HG03520 (cell line): Measurements from ENCODE around the gene LAMA5.

Source experiments
- ATAC-seq: cut with Tn5 transposase; IDR thresholded peaks from one replicate; pipeline ENCODE4 v1.9.1; 2021; ENCODE audit warnings: mild to moderate bottlenecking, moderate library complexity; ENCODE audit not compliant: unreplicated experiment

LAMA5 gene

DNA sequence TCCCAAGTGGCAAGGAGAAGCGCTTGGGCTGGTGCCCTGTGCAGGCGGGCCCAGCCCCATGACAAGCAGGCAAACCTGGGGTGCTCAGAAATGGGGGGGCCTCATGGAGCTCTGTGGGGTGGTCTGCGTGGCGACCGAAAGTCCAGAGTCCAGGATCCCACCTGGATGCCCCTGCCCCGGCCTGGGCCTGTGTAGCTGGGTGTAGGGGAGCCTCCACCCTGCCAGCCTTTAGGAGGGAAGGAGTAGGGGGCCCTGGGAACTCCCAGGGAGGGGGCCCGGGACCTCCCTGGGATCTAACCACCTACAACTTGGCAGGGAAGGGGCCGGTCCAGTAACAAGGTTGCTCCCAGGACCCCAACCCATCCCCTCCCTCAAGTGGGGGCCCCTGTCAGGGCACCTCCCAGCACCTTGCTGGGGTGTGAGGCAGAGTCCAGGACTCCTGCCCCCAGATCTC, 4.5 kb upstream of the LAMA5 start:
- no peak for ATAC-seq

DNA sequence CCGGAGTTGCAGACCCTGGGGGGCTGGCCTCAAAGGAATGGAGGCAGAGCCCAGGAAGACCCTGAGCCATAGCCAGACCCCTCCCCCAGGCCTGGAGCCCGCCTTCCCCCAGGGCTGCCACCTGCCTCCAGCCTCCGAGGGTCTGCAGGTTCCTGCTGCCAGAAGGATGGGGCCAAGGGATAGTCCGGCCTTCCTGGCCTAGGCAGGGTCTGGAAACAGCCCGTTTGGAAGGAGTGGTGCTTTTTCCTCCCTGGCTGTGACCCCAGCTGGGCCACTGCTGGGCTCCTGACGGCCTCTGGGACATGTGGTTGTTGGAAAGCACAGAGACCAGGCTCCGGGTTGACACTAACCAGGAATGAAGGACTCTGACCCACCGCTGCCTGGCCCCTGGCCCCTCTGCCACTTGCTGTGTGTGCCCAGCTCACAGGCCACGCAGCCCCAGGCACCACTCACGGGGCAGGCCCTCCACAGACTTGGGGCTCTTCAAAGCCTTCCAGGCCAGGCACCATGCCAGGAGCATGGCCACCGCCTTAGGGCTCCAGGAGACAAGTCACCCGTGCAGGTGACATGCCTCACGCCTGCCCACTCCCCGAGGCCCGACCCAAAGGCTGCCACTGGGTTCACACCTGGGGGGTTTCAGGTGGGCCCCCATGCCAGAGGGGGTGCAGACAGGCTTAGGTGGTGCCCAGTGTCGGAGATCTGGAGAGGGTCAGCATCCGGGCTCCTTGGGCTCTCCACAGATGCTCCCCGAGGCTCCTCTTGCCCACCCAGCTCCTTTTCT, 3.9 kb upstream of the LAMA5 start:
- ATAC-seq, result no peak

DNA sequence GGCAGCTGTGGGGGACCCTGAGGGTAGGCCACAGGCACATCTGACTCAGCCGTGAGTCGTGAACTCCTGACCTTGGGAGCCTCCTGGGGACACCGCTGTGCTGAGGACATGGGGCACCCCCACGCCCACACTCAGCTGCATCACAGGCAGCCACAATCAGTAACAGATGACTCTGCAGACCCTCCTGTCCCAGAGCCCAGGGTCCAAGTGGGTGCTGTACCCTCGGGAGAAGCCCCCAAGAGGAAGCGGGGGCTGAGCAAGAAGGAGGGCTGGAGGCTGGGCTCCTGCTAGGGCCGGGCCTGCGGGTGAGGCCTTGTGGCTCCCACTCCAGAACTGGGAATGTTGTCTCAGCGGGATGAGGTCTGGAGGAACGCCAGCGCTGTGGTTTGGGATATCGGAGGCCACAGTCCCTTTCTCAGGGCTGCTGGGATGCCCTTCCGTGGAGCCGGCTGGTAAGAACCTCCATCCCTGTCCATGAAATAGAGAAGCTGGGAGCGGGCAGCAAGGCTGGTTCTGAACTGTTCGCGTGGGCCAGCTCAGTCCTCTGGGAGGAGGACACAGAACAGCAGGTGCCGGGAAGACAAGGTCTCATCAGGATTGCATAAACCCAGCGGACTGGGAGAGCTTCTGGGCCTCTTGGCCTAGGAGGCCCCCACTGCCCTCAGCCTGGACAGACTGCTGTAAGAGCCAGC, 3.1 kb upstream of the LAMA5 start:
- no peak for ATAC-seq

DNA sequence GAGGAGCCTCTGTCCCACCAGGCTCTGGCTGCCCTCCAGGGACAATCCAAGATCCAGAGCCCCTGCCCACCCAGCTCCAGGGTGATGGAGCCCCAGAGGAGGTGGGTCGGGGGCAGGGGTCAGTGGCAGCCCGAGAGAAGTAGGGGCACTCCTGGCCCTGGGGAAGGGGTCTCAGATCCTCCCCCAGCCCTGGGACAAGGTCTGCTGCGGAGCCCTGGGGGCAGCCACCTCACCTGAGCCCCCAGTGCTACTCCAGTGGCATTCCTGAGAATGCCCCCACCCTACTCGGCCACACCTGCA, 2.7 kb upstream of the LAMA5 start:
- ATAC-seq, result no peak

DNA sequence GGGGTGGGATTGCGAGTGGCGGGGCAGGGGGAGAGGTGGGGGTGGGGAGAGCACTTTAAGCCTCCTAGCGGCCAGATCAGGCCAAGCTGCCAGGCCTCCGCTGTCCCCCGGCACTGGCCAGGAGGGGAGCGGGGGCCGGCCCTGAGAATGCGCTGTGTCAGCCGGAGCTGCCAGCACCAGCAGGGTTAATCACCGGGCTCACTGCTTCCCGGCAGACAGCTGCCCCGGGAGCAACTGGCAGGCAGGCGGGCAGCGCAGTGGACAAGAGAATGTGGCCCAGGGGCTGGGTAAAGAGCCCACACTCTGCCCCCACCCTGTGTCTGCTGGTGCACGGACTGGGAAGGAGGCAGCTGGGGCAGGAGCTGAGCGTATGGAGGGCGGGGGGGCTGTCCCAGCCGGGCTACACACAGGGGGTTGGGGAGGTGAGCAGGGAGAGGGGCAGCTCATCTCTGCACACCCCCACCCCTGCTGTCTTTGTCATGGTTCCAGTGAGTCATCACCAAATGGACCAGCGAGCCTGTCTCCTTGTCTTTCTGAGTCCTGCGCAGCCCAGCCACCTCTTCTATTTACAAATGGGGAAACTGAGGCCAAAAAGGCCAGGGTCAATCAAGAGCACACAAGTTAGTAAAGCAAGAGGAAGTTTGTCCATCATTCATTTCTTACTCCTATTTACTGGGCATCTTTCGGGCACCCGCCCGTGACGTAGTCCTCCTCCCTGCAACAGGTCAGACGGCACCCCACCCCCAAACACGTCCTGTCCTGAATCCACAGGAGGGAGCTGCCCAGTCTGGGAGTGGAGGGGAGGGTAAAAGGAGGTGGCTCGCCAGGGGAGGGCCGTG, 2.1 kb upstream of the LAMA5 start:
- no peak for ATAC-seq

DNA sequence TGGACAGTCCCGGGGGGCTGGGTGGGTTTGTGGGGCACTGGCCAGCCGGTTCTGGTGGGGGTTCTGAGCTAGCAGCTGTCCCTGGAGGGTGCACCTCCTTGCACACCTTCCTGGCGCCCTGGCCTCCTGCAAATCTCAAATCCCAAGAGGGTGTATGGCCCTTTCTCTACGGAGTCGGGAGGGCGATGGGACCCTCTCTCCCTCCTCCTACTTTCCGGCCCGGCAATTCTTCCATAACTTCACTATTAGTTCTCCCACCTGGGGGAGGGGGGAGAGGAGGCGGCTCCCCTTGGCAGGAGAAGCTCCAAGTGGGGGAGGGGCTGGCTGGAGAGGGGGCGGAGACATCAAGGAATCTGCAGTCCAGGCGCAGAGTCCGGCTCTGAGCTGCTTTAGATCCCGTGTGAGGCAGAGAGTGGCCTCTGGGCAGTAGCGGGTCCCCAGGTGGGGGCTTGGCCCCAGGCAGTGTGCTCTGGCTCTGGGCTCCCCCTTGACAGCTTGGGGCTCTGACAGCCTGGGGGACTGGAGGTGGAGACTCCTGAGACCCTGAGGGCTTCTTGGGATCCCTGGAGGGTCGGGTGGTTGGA, 1.4 kb upstream of the LAMA5 start:
- no peak for ATAC-seq

DNA sequence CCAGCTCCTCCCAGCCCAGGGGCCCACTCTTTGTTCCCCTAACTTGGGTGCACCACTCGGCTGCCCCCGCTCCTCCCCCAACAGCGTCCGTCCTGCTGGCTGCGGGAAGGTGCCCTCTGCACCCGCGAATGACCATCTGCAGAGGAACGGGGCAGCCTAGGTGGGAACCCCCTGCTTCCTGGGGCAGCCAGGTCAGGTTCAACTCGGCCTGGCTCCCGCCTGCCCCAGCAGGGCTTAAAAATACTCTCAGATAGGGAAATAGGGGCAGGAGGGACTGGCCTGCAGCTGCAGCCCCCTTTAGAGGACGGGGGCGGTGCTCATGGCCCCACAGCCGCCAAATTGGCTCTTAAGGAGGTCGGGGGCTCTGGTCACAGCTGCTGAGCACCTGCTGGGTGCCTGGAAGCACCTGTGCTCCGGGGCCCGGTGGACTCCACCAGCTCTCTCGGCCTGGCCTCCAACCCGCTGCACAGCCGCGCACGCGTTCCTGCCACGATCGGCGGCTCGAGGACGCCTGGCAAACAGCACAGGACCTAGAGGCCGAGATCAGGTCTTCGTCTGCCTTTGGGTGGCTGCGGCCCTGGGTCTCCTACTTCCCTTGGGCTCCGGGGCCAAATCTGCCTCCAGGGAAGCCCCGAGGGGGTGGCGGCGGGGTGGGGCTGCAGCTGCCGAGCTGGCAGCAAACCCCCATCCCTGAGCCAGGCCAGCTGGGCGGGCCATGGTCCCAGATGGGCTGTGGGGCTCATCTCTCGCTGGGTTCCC, 700 bp upstream of the LAMA5 start:
- ATAC-seq, result no peak

DNA sequence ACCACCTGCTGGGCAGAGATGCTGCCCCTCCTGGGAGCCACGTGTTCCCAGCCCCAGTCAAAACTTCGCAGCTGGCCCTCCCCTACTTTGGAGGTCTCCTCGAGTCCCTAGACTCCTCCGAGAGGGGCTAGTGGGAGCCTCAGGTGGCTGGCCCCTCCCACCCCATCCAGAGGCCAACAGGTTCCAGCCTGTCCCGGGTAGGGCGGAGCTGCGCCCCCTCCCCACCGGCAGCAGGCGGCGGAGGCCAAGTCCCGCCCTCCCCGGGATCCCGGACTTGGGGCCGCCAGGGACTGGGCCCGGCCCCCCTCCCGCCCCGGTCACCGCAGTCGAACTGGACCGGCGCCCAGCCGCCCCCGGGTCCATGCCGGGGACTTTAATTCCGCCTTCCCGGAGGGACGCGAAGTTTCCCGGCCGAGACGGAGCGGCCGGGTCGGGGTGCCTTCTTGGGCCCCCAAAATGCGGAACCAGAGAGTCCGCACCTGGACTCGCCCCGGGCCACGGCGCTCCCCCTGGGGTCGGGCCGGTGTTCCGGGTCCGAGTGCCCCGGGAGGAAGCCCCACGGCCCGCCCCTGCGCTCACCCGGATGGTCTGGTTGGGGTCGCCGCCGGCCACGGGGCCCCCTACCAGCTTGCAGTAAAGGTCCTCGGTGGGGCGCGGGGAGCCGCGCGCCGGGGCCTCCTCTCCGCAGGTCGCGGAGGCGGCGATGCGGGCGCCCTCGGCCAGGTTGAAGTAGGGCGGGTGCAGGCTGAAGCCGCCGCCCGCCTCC, 559 bp downstream of the LAMA5 start:
- ATAC-seq, result no peak

DNA sequence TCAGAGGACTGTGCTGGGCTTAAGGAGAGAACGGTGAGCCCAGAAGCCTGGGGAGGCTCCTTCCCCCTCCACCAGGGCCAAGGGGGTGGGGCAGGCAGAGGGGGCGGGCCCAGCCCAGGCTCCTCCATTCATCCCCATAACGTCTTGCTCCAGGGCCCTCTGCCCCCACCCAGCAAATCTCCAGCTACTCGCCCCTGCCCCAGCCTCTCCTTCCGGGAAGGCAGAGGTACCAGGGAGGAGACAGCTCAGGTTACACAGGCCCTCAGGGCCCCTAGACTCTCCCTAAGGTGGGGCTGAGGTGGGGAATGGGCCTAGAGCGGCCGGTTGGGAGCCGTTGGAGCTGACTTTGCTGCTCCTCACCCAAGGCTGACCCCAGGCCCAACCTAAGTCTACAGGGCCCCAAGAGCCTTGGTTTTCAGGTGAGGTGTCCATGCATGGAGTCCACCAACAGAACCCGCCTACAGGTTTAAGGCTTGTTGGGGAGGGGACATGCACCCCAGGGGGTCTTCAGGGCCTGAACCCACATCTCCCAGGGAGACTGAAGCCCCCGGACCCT, 1.2 kb downstream of the LAMA5 start:
- ATAC-seq, result no peak

DNA sequence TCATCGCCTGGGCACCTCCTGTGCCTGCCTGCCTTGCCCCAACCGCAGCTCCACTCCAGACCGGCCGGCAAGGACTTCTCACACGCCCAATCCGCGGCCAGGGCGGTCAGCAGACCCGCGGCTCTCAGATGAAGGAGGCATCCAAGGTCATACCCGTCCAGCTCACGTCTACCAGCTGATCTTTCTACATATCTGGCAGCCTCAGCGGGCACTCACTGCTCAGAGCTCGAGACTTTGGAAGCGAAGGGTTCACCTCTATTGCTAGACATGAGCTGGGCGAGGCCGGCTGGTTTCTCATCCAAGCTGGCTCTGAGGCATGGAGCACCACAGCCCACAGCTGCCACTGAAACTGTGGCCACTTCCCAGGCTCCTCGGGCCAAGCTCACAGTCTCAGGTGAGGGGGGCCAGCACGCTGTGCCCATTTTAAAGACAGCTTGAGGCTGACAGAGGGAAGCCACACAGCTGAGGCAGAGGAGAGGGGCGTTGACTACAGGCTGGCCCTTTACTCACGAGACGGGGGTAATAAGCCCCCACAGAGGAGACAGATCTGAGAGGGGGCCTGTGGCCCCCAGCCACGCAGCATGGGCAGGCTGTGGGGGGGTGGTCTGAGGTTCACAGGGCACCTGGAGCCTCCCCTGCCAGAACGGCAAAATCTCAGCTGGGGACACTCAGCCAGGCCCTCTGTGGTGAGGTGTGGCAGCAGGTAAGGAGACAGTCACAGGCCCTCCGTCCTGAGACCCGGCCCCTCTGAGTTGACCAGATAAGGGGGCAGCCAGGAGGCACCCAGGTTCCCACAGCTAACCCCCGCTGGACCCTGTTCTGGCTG, 2.0 kb downstream of the LAMA5 start:
- ATAC-seq, result no peak

DNA sequence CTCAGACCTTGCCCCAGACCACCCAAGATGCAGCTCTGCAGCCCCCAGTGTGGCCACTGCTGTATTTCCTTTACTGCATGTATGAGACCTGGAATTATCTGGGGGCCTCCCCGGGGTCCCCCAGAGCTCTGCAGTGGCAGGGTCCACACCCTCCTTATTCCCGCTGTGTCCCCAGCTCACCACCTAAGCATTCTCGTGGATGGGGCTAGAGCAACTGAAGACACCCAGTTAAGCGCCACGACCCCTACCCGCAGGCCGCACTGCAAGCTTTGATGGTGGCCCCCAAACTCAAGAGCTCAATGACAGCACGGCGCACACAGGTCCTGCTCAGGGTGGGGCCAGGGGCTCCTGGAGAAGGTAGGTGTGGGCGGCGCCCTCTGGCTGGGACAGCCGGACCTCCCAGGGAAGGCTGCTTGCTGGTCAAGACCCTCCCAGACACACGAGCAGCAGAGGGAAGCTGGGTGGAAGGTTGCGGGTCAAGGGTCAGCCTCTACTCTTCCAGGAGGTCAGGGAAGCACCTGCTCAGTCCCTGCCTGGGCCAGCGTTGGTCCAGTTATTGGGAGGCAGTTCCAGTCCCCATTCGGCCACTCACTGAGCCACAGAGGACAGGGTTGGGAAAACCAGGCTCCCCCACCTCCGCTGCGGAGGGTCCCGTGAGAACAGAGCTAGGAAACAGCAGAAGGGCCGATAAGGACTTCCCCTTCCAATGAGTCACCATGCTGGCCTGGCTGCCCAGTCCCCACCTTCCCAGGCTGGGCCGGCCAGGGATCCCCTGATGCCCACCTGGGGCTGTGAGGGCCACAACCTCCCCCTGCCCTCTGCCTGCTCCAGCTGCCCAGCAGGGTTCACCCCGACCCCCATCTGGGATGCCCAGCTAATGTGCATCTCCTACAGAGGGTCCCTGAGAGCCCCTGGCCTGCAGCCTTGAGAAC, 2.9 kb downstream of the LAMA5 start:
- ATAC-seq, result no peak

DNA sequence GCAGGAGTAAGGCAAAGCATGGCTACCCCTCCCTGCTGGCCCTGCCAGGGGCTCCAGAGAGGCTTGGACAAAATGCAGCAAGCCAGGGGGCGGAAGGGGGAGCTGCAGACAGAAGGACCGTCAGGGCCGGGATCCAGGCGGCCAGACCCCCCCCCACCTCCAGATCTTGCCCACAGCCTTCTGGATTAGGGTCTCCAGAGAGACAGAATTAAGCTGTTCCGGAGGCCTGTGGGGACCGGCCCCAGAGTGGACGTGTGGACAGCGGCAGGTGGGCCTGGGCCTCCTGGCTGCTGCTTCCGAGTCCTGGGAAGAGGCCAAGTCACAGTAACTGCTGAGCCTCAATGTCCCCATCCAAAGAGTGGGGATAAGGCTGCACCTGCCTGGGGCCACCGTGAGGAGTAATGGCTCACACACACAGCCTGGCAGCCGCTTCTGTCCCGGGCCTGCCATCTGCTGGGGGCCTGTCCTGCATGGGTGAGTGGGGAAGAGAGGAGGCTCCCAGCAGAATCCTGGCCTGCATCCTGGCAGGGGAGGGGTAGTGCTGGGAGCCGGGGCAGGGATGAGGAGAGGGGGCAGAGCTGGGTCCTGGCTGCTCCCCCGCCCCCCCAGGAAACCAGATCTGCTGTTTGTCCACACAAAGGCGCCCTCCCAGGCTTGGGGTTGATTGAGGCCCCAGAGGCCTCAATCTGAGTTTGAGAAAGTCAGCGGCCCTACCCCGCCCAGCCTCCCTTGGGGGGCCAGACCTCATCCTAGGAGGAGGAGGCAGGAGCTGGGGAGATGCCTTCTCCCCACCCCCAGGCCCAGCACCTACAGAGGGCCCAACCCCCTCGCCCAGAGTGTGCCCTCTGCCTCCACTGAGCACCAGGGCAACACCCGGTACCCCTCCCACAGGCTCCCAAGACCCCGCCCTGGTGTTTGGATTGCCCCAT, 3.9 kb downstream of the LAMA5 start:
- ATAC-seq, result no peak

DNA sequence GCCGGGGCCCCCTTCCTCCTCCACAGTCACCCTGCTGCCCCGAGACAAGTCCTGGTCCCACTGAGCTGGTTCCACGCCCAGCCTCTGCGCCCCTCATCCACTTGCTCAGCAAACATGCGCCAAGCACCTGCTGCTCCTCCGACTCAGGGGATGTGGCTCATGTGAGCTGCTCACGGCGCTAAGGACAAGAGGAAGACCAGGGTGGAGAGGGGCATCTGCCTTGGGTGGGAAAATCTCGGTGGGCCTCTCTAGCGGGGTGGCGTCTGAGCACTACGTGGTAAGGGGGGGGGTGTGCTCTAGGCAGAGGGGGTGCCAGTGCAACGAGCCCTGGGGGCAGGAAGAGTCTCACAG, 4.5 kb downstream of the LAMA5 start:
- no peak for ATAC-seq

DNA sequence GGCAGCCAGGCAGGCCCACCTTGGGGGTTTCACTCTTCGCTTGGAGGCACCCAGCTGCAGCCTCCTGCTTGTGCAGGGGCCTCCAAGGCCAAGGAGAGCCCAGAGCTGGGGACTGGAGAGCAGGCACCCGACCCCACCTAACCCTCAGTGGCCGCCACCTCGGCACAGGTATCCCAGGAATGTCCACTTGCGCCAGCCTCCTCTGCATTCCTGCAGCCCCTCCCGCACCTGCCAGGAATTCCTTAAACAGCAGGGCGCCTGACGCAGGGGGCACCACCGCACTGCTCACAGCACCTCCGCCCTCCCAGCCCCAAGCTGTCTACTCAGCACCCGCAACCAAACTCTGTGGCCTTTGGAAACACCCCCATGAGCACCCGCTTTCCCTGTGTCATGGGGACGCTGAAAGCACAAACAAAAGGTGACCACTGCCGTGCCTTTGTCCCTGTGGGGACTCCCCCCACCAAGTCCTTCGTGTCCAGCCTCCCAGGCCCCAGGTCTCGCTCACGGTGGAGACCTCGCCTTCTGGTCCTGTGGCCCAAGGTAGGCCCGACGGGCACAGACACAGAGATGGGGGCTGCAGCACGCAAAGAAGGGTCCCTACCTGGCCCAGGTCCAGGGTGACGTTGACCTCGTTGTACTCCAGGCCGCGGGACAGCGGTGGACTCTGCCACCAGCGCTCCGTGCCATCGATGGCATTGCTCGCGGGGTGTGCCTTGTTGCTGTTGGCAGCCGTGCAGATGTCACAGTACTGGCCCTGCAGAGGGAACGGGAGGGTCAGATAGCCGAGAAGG, 5.1 kb downstream of the LAMA5 start:
- ATAC-seq, result no peak

DNA sequence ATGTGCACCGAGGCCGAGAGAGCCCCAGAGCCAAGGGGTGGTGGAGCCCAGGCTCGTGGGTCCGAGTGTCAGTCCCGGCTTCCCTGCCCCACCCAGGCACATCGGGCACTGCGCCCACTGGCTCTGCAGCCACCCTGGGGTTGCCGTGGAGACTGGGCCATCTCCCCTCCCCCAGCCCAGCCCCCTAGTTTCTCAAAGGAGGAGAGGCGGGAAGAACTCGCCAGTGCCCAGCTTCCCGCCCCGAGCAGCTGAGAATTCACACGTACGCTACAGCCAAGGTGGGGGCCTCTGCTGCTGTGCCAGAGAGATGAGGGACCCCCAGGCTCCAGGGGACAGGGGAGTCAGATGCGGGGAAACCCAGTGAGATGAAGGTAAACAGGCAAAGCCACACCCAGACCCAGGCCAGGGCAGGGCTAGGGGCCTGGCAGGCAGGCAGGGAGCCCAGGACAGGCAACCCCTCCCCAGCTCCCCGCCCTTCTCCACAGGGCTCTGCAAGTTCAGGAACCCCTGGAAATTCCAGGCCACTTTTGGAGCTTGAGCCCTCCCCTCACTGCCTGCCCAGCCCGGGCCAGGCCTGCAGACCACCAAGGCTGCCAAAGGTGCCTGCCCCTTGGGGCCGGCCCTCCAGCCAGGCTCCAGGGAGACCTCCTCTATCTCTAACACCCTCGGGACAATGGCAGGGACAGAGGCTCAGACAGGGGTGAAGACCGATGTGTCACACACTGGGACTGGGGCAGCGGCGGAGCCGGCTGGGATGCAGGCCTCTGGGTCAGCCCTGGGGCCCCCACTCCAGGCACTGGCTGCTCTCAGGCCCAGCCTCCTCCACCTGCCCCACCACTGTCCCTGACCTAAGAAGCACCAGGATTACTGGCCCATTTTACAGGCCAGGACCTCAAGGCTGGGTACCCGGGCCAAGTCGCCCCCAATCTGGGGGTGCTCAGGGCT, 6.0 kb downstream of the LAMA5 start:
- ATAC-seq, result no peak
